Gastrocnemius medialis (tissue), 4 donors: ENCODE data around the gene PUS3.

Experiments used
- POLR2A ChIP-seq, 2 donors: fragments of 450-650 bp; IDR thresholded peaks; one replicate each; pipeline ENCODE4 v1.6.1; 2017; ENCODE audit warnings: antibody characterized with exemption in 2 of 2, mild to moderate bottlenecking in 2 of 2, moderate library complexity in 2 of 2
- TF ChIP-seq, protein P1 (sequence below), 5 experiments: fragments of 450-650 bp in 3 of 5; fragments of 200-600 bp in 2 of 5; sonication (generic) in 2 of 5; IDR thresholded peaks in 4 of 5; conservative IDR thresholded peaks in 1 of 5; 1 replicate in 4 of 5; 2 replicates in 1 of 5; pipeline ENCODE4 v1.5.1; 2016 to 2019; ENCODE audit warnings: antibody characterized with exemption in 5 of 5, mild to moderate bottlenecking in 3 of 5, moderate library complexity in 3 of 5

DNA sequence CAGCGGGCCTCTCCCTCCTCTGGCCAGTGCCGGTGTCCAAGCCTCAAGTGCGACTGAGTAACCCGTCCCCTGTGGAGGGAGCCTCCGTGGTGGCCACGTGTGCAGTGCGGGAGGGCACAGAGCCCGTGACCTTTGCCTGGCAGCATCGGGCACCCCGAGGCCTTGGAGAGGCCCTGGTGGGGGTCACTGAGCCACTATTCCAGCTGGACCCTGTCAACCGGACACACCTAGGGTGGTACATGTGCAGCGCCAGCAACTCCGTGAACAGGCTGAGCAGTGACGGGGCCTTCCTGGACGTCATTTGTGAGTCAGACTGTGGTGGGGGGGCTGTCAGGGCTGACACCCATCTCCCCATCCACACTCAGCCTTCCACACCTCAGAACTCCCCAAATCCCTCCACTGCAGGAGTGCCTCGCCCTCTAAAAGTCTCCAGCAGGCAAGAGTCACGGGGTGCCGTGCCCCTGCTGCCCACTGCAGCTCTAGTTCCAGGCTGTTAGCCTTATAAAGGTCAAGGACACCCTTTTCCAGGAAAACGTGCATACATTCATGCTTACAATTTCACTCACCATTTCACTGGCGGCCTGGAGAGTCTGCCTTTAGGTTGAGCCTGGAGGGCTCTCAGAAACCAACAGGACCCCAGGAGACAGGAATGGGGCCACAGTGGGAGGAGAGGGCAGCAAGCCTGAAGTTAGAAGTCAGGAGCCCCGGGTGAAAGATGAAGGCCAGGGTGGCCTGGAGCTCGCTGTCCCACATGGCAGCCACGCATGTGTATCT is 45.5 kb upstream of the PUS3 start:
- TF ChIP-seq, protein P1, sequence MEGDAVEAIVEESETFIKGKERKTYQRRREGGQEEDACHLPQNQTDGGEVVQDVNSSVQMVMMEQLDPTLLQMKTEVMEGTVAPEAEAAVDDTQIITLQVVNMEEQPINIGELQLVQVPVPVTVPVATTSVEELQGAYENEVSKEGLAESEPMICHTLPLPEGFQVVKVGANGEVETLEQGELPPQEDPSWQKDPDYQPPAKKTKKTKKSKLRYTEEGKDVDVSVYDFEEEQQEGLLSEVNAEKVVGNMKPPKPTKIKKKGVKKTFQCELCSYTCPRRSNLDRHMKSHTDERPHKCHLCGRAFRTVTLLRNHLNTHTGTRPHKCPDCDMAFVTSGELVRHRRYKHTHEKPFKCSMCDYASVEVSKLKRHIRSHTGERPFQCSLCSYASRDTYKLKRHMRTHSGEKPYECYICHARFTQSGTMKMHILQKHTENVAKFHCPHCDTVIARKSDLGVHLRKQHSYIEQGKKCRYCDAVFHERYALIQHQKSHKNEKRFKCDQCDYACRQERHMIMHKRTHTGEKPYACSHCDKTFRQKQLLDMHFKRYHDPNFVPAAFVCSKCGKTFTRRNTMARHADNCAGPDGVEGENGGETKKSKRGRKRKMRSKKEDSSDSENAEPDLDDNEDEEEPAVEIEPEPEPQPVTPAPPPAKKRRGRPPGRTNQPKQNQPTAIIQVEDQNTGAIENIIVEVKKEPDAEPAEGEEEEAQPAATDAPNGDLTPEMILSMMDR (IDR thresholded peaks at IDR 0.05 in 4 of 5, conservative IDR thresholded peaks at IDR 0.05 in 1 of 5), result no peak
- no peak for TF ChIP-seq POLR2A (IDR thresholded peaks at IDR 0.05)
